Measurements from ENCODE around the gene C19orf73.

C19orf73 gene, protein sequence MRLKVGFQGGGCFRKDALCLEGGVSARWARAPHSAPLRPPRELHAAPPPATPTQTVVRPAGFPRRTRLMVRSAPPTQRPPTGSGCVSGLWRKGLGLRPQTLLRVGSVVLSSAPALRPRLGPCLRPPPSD

DNA sequence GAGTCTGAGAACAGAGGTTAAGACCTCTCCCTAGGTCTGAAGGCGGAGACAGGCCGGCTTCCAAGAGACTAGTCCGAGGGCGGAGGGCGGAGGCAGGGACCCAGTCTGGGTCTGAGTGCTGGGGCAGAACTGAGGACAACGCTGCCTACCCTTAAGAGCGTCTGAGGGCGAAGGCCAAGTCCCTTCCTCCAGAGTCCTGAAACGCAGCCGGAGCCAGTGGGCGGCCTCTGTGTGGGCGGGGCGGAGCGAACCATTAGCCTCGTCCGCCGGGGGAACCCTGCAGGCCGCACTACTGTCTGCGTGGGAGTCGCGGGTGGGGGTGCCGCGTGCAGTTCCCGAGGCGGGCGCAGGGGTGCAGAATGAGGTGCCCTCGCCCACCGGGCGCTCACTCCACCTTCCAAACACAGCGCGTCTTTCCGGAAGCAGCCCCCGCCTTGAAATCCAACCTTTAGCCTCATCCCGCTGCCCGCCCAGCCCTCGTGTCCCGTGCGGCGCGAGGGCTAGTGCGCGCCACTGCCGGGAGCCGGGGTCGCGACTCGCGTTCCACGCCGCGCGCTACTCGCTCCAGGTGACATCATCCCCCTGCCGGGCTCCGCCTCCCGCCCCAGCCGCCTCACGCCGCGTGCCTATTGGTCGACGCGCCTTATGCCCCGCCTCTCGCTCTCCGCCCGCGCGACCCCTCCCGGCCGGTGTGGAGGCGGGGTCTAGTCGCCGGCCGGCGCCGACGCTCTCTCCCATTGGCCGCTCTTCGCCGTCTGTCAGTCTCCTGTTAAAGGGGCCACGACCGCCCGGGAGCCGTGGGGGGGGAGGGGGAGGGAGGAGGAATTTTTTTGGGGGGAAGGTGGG, at the start of gene C19orf73:
TSS of gene C19orf73 (minus strand) at position 579 of the 846 bp plus-strand sequence. CDS start at position 458, 121 bp downstream.
- H3K27ac ChIP-seq (ENCODE audit: low read depth, low read length): peak within 1 kb of the TSS; percentile 93
- H3K27me3 ChIP-seq (ENCODE audit: control insufficient read depth, insufficient read depth, low read length): peaks cover 32% of the 10 kb centered on the region
- no peaks in the 10 kb centered on the region for H3K36me3 ChIP-seq (ENCODE audit: control insufficient read depth, insufficient read depth, low read length)
- peak within 1 kb of the TSS; percentile 78 for H3K4me3 ChIP-seq (ENCODE audit: low read depth, low read length)
- H3K9me3 ChIP-seq (ENCODE audit: control insufficient read depth, insufficient read depth, low read depth, low read length): no peaks in the 10 kb centered on the region
- peak within 1 kb of the TSS; percentile 85 for H3K9ac ChIP-seq (ENCODE audit: low read length)
- peaks cover 23% of the 10 kb centered on the region; the same call in 1 of the 2 replicates for H3K4me1 ChIP-seq (ENCODE audit: control insufficient read depth, insufficient read depth, low read length)

DNA sequence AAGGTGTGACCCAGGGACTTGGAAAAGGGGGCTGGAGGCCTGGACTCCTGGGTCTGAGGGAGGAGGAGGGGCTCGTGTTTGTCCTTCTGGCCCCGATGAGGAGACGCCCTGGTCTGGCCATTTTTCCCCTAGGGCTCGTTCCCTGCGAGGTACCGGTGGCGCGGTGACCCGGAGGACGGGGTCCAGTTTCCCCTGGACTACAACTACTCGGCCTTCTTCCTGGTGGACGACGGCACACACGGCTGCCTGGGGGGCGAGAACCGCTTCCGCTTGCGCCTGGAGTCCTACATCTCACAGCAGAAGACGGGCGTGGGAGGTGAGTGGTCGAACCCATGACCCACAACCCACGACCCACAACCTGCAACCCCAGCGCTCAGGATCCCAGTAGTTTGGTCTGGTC, 49.5 kb upstream of the C19orf73 start:
- no peak overlapping the region for H3K4me3 ChIP-seq (ENCODE audit: low read depth, low read length)
- H3K27me3 ChIP-seq (ENCODE audit: control insufficient read depth, insufficient read depth, low read length): peaks cover 26% of the 10 kb centered on the region
- H3K36me3 ChIP-seq (ENCODE audit: control insufficient read depth, insufficient read depth, low read length): peaks cover 4% of the 10 kb centered on the region; the same call in 1 of the 2 replicates
- H3K9ac ChIP-seq (ENCODE audit: low read length): no peak overlapping the region
- H3K27ac ChIP-seq (ENCODE audit: low read depth, low read length): no peak overlapping the region
- no peaks in the 10 kb centered on the region for H3K9me3 ChIP-seq (ENCODE audit: control insufficient read depth, insufficient read depth, low read depth, low read length)
- peaks cover 10% of the 10 kb centered on the region for H3K4me1 ChIP-seq (ENCODE audit: control insufficient read depth, insufficient read depth, low read length)

DNA sequence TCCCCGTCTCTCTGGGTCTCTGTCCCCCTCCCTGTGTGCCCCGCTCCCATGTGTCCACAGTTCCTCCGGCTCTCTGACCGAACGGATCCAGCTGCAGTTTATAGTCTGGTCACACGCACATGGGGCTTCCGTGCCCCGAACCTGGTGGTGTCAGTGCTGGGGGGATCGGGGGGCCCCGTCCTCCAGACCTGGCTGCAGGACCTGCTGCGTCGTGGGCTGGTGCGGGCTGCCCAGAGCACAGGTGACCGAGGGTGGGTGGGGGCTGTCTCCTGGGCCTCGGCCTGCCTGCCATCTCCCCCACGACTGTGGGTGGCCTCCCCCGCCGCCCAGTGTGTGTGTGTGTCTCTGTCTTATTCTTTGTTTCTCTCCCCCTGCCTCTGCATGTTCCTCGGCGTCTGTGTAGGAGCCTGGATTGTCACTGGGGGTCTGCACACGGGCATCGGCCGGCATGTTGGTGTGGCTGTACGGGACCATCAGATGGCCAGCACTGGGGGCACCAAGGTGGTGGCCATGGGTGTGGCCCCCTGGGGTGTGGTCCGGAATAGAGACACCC, 49.0 kb upstream of the C19orf73 start:
- Histone ChIP-seq H3K27me3 (ENCODE audit: control insufficient read depth, insufficient read depth, low read length) (peaks cover 26% of the 10 kb centered on the region), H3K9ac (ENCODE audit: low read length) (no peak overlapping the region), H3K9me3 (ENCODE audit: control insufficient read depth, insufficient read depth, low read depth, low read length) (no peaks in the 10 kb centered on the region)

DNA sequence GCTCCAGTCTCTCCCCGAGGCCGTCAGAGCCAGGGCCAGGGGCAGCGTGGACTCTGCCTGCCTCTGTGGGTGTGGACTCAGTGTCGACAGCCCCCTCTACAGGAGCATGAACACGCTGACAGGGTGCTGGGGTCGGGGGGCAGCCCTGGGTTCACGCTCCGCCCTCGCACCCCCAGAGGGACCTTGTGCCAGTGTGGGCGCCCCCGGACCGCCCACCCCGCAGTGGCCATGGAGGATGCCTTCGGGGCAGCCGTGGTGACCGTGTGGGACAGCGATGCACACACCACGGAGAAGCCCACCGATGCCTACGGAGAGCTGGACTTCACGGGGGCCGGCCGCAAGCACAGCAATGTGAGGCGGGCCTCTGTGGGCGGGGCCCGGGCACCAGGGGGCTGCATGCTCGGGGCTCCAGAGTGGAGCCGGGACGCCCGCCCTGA, 46.9 kb upstream of the C19orf73 start:
- H3K4me1 ChIP-seq (ENCODE audit: control insufficient read depth, insufficient read depth, low read length): peaks cover 10% of the 10 kb centered on the region
- H3K27me3 ChIP-seq (ENCODE audit: control insufficient read depth, insufficient read depth, low read length): peaks cover 26% of the 10 kb centered on the region
- H3K36me3 ChIP-seq (ENCODE audit: control insufficient read depth, insufficient read depth, low read length): no peaks in the 10 kb centered on the region
- peak overlapping the region; percentile 50; the same call in 1 of the 2 replicates for H3K4me3 ChIP-seq (ENCODE audit: low read depth, low read length)
- H3K27ac ChIP-seq (ENCODE audit: low read depth, low read length): no peak overlapping the region
- no peaks in the 10 kb centered on the region for H3K9me3 ChIP-seq (ENCODE audit: control insufficient read depth, insufficient read depth, low read depth, low read length)
- H3K9ac ChIP-seq (ENCODE audit: low read length): no peak overlapping the region

More for the DNA sequence above, 49.0 kb upstream of the C19orf73 start:
- Histone ChIP-seq H3K4me3 (ENCODE audit: low read depth, low read length) (no peak overlapping the region), H3K27ac (ENCODE audit: low read depth, low read length) (no peak overlapping the region), H3K36me3 (ENCODE audit: control insufficient read depth, insufficient read depth, low read length) (no peaks in the 10 kb centered on the region; the same call in 1 of the 2 replicates), H3K4me1 (ENCODE audit: control insufficient read depth, insufficient read depth, low read length) (peaks cover 10% of the 10 kb centered on the region)

DNA sequence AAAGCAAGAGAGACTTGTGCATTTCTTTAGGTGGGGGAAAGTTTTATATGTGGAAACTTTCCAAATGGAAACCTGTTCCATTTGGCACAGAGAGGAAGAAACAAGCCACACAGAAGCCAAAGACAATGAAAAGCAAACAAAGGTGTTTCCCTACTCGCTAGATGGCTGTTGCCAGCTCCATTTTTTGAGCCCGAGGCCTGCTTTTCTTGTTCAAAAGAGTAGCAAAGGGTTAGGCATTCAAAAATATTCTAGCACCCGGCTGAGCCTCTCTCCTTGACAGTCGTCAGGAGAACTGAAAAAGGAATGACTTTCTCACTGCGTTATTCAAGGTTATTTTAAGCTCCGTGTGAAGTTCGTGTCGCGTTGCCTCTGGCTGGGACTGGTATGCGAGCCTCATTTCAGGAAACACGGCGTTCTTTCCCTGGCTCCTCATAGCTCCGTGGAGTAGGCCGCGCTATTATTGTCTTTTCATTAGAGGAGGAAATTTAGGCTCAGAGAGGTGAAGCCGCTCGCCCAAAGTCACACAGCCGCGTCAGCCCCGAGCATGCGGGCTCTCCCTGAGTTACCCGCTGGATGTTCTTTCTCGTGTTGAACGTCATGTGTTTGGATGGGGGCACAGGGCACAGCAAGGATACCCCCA, 46.3 kb upstream of the C19orf73 start:
- peak overlapping the region; percentile 50; the same call in 1 of the 2 replicates for H3K4me3 ChIP-seq (ENCODE audit: low read depth, low read length)
- H3K27ac ChIP-seq (ENCODE audit: low read depth, low read length): no peak overlapping the region
- no peak overlapping the region for H3K9ac ChIP-seq (ENCODE audit: low read length)
- H3K36me3 ChIP-seq (ENCODE audit: control insufficient read depth, insufficient read depth, low read length): no peaks in the 10 kb centered on the region
- H3K9me3 ChIP-seq (ENCODE audit: control insufficient read depth, insufficient read depth, low read depth, low read length): no peaks in the 10 kb centered on the region
- peaks cover 10% of the 10 kb centered on the region for H3K4me1 ChIP-seq (ENCODE audit: control insufficient read depth, insufficient read depth, low read length)
- peaks cover 26% of the 10 kb centered on the region for H3K27me3 ChIP-seq (ENCODE audit: control insufficient read depth, insufficient read depth, low read length)

DNA sequence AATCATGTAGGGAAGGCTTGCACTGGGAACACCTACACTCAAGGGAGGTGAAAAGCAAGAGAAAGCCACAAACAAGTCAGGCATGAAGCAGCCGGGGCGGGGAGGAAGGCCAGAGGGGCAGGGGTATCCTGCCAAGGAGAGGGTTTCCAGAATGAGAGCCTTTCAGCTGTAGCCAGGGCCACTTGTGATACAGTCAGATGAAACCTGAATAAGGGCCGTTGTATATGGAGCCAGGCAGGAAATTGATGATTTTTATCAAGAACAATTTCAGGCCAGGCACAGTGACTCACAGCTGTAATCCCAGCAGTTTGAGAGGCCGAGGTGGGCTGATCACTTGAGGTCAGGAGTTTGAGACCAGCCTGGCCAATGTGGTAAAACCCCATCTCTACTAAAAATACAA, 43.0 kb upstream of the C19orf73 start:
- no peaks in the 10 kb centered on the region for H3K36me3 ChIP-seq (ENCODE audit: control insufficient read depth, insufficient read depth, low read length)
- H3K4me1 ChIP-seq (ENCODE audit: control insufficient read depth, insufficient read depth, low read length): peaks cover 14% of the 10 kb centered on the region
- H3K4me3 ChIP-seq (ENCODE audit: low read depth, low read length): no peak overlapping the region
- H3K27ac ChIP-seq (ENCODE audit: low read depth, low read length): no peak overlapping the region
- H3K27me3 ChIP-seq (ENCODE audit: control insufficient read depth, insufficient read depth, low read length): peaks cover 41% of the 10 kb centered on the region
- no peaks in the 10 kb centered on the region for H3K9me3 ChIP-seq (ENCODE audit: control insufficient read depth, insufficient read depth, low read depth, low read length)
- no peak overlapping the region for H3K9ac ChIP-seq (ENCODE audit: low read length)

DNA sequence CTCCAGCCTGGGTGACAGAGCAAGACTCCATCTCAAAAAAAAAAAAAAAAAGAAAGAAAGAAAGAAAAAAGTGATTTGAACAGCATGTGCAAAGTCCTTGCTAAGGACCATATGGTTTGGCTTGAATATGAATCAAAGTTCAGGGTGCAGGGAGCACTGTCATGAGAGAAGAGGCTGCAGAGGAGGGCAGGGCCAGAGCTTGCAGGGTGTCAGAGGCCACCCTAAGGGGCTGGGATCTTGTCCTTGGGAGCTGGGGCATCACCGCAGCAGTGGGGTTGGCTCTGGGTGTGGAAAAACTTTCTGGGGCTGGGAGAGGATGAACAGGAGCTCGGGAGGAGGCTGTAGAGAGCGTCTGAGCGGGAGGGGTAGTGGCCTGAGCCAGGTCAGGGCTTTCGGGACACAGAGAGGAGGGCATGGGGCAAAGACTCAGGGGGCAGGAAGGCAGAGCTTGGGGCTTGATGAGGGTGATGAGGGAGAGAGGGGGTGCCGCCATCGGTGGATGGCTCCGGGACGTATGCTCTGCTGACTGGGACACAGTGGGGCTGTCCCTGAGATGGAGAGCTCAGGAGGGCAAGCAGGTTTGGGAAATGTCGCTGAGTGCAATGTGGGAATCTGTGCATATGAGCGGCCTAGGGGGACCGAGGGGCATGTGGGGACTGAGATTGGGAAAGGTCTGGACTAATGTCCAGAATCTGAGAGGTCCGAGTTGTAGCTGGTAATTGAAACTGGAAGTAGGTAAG, 41.7 kb upstream of the C19orf73 start:
- Histone ChIP-seq H3K27ac (ENCODE audit: low read depth, low read length) (no peak overlapping the region), H3K4me1 (ENCODE audit: control insufficient read depth, insufficient read depth, low read length) (peaks cover 18% of the 10 kb centered on the region), H3K9ac (ENCODE audit: low read length) (no peak overlapping the region), H3K4me3 (ENCODE audit: low read depth, low read length) (no peak overlapping the region), H3K36me3 (ENCODE audit: control insufficient read depth, insufficient read depth, low read length) (no peaks in the 10 kb centered on the region), H3K9me3 (ENCODE audit: control insufficient read depth, insufficient read depth, low read depth, low read length) (no peaks in the 10 kb centered on the region), H3K27me3 (ENCODE audit: control insufficient read depth, insufficient read depth, low read length) (peaks cover 38% of the 10 kb centered on the region)

DNA sequence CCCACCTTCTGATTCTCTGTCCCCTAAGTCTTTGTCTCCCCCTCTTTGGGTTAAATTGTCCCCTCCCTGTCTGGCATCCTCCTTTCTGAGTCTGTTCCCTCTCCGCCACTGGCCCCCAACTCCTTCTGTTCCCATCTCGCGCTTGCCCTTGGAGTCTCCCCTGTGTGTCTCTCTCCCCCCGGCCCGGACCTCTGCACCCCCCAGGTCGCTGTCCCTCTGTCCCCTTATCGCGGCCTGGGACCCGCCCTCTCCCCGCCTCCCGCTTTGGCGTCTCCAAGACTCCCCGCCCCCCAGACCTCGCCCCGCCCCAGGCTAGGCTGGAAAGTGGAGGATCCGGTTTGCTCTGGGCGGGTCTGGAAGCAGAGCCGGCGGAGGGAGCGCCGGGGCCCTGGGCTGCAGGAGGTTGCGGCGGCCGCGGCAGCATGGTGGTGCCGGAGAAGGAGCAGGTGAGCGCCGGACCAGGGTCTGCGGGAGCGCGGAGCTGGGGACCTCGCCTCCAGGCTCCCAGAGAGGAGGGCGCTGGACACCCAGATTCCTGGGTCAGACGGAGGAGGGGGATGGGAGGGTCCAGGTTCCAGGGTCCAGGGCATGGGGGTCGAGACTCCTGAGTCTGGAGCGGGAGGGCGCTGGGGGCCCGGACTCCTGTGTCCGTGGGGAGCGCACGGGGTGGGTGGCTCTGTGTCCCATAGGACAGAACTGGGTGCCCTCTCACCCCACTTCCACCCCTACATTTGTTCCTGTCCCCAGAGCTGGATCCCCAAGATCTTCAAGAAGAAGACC, 38.7 kb upstream of the C19orf73 start, which contains the start of gene TRPM4:
TSS of gene TRPM4 (plus strand) at position 348 of the 780 bp plus-strand sequence. CDS start at position 423, 75 bp downstream.
- H3K9ac ChIP-seq (ENCODE audit: low read length): peak within 1 kb of the TSS; percentile 63
- H3K9me3 ChIP-seq (ENCODE audit: control insufficient read depth, insufficient read depth, low read depth, low read length): no peaks in the 10 kb centered on the region
- H3K4me1 ChIP-seq (ENCODE audit: control insufficient read depth, insufficient read depth, low read length): peaks cover 19% of the 10 kb centered on the region
- H3K27me3 ChIP-seq (ENCODE audit: control insufficient read depth, insufficient read depth, low read length): peaks cover 51% of the 10 kb centered on the region
- H3K27ac ChIP-seq (ENCODE audit: low read depth, low read length): no peak within 1 kb of the TSS
- peak within 1 kb of the TSS; percentile 93 for H3K4me3 ChIP-seq (ENCODE audit: low read depth, low read length)
- no peaks in the 10 kb centered on the region for H3K36me3 ChIP-seq (ENCODE audit: control insufficient read depth, insufficient read depth, low read length)

DNA sequence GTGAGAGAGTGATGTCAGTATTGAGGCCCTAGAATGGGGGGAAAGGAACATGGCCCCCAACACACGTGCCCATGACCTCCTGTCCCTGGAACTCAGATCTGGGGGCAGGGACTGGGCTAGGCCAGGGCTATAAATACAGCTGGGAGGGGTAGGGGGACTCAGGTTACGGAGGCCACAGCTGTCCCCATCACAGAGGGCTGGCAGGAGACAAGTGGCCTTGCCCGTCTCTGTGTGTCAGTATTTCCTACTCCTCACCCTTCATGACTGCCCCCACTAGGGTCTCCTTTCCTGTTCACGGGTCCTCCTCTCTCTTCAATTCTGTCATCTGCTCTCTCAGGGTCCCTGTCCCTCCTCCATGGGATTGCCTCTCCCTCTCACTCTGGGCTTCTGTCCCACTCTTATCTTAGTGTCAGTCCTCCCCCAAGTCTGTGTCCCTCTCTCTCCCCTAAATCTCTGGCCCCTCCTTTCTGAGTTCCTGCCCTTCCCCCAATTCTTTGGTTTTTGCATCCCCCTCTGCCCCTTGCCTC, 36.9 kb upstream of the C19orf73 start:
- no peak overlapping the region for H3K9ac ChIP-seq (ENCODE audit: low read length)
- peaks cover 25% of the 10 kb centered on the region for H3K4me1 ChIP-seq (ENCODE audit: control insufficient read depth, insufficient read depth, low read length)
- no peaks in the 10 kb centered on the region for H3K9me3 ChIP-seq (ENCODE audit: control insufficient read depth, insufficient read depth, low read depth, low read length)
- peak overlapping the region; percentile 22; the same call in 1 of the 2 replicates for H3K4me3 ChIP-seq (ENCODE audit: low read depth, low read length)
- peaks cover 53% of the 10 kb centered on the region for H3K27me3 ChIP-seq (ENCODE audit: control insufficient read depth, insufficient read depth, low read length)
- no peak overlapping the region for H3K27ac ChIP-seq (ENCODE audit: low read depth, low read length)
- no peaks in the 10 kb centered on the region for H3K36me3 ChIP-seq (ENCODE audit: control insufficient read depth, insufficient read depth, low read length)
